Stomach (tissue), 4 donors: ENCODE measurements around the gene MDC1.

ENCODE experiments used
- POLR2A ChIP-seq, 4 donors: fragments of 450-650 bp; IDR thresholded peaks; one replicate each; pipeline ENCODE4 v1.6.1; 2016; ENCODE audit warnings: antibody characterized with exemption in 4 of 4, control low read depth in 2 of 4, mild to moderate bottlenecking in 1 of 4, moderate library complexity in 1 of 4
- TF ChIP-seq, protein P1 (sequence below), 7 experiments: fragments of 450-650 bp in 4 of 7; fragments of 200-600 bp in 3 of 7; sonication (generic) in 3 of 7; IDR thresholded peaks; one replicate each; pipeline ENCODE4 v1.5.1; 2016 to 2019; ENCODE audit warnings: antibody characterized with exemption in 7 of 7, control low read depth in 2 of 7, mild to moderate bottlenecking in 1 of 7

DNA sequence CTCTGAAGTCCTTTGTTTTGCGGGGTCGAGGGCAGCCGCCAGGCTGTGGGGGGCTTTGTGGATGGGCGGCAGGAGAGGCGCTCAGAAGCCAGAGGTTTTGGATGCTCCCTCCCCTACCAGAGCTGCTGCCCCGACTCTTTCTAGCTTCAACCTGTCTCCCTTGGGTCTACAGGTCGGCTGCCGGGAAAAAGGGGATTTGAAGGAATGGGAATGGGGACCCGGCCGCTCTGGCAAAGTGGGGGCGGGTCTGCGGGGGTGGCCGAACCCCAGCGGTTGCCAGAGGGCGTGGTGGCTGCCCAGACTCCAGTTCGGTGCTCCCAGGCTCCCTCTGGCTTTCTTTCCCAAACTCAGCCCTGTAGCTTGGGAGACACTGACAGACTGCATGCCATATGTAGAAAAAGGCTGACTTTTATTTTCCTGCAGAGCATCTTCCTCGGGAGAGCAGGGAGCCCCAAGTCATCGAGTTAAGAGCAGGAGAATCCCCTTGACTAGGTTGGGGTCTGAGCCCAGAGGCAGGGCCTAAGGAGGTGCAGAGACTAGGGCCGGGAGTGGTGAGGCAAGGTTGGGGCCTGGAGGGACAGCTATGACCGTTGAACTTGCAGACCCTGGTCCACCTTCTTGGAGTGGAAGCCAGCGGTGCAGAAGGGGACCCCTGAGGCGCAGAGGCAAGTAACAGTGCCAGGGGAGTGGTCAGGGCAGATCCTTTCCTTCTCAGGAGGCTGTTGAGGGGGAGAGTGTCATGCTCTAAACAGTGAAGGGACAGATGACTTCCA is 29.2 kb downstream of the MDC1 start:
- no peak for TF ChIP-seq POLR2A (IDR thresholded peaks at IDR 0.05)
- TF ChIP-seq, protein P1, sequence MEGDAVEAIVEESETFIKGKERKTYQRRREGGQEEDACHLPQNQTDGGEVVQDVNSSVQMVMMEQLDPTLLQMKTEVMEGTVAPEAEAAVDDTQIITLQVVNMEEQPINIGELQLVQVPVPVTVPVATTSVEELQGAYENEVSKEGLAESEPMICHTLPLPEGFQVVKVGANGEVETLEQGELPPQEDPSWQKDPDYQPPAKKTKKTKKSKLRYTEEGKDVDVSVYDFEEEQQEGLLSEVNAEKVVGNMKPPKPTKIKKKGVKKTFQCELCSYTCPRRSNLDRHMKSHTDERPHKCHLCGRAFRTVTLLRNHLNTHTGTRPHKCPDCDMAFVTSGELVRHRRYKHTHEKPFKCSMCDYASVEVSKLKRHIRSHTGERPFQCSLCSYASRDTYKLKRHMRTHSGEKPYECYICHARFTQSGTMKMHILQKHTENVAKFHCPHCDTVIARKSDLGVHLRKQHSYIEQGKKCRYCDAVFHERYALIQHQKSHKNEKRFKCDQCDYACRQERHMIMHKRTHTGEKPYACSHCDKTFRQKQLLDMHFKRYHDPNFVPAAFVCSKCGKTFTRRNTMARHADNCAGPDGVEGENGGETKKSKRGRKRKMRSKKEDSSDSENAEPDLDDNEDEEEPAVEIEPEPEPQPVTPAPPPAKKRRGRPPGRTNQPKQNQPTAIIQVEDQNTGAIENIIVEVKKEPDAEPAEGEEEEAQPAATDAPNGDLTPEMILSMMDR (IDR thresholded peaks at IDR 0.05), result no peak
